Gastroesophageal sphincter (tissue), 4 donors: ENCODE measurements around the gene CTIF. TPM values are rescaled to one million over a fixed set of nuclear protein-coding genes. Genes with fewer than 3 reads are reported as not detected.

Source experiments
- ATAC-seq: fragments of 150-250 bp; one replicate; pipeline ENCODE4 v1.9.1; 2016; ENCODE audit warnings: mild to moderate bottlenecking, moderate library complexity
- H3K27ac ChIP-seq, 4 donors: fragments of 200-600 bp; sonication (generic) in 3 of 4; 1 replicate in 3 of 4; 2 replicates in 1 of 4; pipeline ENCODE4 v1.5.1; 2016 to 2019
- H3K27me3 ChIP-seq: fragments of 200-600 bp; sonication (generic); one replicate; pipeline ENCODE4 v1.5.1; 2019
- H3K36me3 ChIP-seq, 2 donors: fragments of 200-600 bp; sonication (generic); one replicate each; pipeline ENCODE4 v1.5.1; 2019; ENCODE audit warnings: control low read depth in 1 of 2
- H3K4me1 ChIP-seq, 3 donors: fragments of 200-600 bp; sonication (generic); 1 replicate in 2 of 3; 2 replicates in 1 of 3; pipeline ENCODE4 v1.5.1; 2016 to 2019; ENCODE audit warnings: control low read depth in 2 of 3
- H3K4me3 ChIP-seq, 2 donors: fragments of 200-600 bp; sonication (generic); one replicate each; pipeline ENCODE4 v1.5.1; 2019; ENCODE audit warnings: mild to moderate bottlenecking in 1 of 2, moderate library complexity in 1 of 2
- H3K9me3 ChIP-seq, 3 donors: fragments of 200-600 bp; sonication (generic); one replicate each; pipeline ENCODE4 v1.5.1; 2017 to 2019; ENCODE audit warnings: control low read depth in 2 of 3
- EP300 ChIP-seq: sonication (generic); formaldehyde crosslinking; IDR thresholded peaks from one replicate; pipeline ENCODE4 v1.6.1; 2017; ENCODE audit warnings: antibody characterized with exemption, mild to moderate bottlenecking
- POLR2A ChIP-seq, 2 donors: fragments of 450-650 bp; IDR thresholded peaks; one replicate each; pipeline ENCODE4 v1.6.1; 2017; ENCODE audit warnings: antibody characterized with exemption in 2 of 2, mild to moderate bottlenecking in 2 of 2, moderate library complexity in 1 of 2
- POLR2AphosphoS5 ChIP-seq: sonication (generic); formaldehyde crosslinking; IDR thresholded peaks from one replicate; pipeline ENCODE4 v1.6.1; 2017; ENCODE audit warnings: antibody characterized with exemption
- WGBS, 2 donors: methylation state at CpG; one replicate each; pipeline ENCODE4 v1.1.5; 2018; ENCODE audit warnings: low coverage in 1 of 2; 5-methylcytosine and 5-hydroxymethylcytosine counted together
- total RNA-seq, 4 donors: library from RNA; depleted of rRNA; stranded (reverse); fragments of >200 nt; gene quantifications; one replicate each; pipeline ENCODE4 v1.1.0, GENCODE V29; 2016
- TF ChIP-seq, protein P1 (sequence below), 4 experiments: fragments of 200-600 bp in 2 of 4; fragments of 450-650 bp in 2 of 4; sonication (generic) in 1 of 4; IDR thresholded peaks; one replicate each; pipeline ENCODE4 v1.5.1; 2017 to 2019; ENCODE audit warnings: antibody characterized with exemption in 4 of 4, mild to moderate bottlenecking in 2 of 4, moderate library complexity in 2 of 4

Gene CTIF
- total RNA-seq, 4 donors from 2014 or later: 31.4 to 124 (median 78.1) TPM

GRCh38 chr18:48754559-48754958 is 215.7 kb downstream of the CTIF start:
- Histone ChIP-seq H3K4me3 (no peak overlapping the region), H3K27me3 (no peaks in the 10 kb centered on the region), H3K27ac (peak overlapping the region in 1 of 4 donors; percentile 20), H3K9me3 (no peaks in the 10 kb centered on the region), H3K36me3 (peaks cover 0 to 26% of the 10 kb centered on the region in 2 donors), H3K4me1 (peaks cover 0 to 50% (median 11%) of the 10 kb centered on the region in 3 donors)
- WGBS, 2 donors: 80% methylated on average over 2 of the region's 5 CpGs; no CpG with 5 or more reads in 1 of the 2 donors
- TF ChIP-seq EP300: no peak
- TF ChIP-seq POLR2A (IDR thresholded peaks at IDR 0.05): no peak
- no peak for TF ChIP-seq POLR2AphosphoS5
- TF ChIP-seq, protein P1, sequence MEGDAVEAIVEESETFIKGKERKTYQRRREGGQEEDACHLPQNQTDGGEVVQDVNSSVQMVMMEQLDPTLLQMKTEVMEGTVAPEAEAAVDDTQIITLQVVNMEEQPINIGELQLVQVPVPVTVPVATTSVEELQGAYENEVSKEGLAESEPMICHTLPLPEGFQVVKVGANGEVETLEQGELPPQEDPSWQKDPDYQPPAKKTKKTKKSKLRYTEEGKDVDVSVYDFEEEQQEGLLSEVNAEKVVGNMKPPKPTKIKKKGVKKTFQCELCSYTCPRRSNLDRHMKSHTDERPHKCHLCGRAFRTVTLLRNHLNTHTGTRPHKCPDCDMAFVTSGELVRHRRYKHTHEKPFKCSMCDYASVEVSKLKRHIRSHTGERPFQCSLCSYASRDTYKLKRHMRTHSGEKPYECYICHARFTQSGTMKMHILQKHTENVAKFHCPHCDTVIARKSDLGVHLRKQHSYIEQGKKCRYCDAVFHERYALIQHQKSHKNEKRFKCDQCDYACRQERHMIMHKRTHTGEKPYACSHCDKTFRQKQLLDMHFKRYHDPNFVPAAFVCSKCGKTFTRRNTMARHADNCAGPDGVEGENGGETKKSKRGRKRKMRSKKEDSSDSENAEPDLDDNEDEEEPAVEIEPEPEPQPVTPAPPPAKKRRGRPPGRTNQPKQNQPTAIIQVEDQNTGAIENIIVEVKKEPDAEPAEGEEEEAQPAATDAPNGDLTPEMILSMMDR (IDR thresholded peaks at IDR 0.05): no peak
- no peak for ATAC-seq

- Histone ChIP-seq H3K4me1 (peaks cover 0 to 46% (median 7%) of the 10 kb centered on the region in 3 donors), H3K27me3 (no peaks in the 10 kb centered on the region), H3K27ac (peak overlapping the region in 1 of 4 donors; percentile 20), H3K36me3 (peaks cover 0 to 31% of the 10 kb centered on the region in 2 donors), H3K4me3 (no peak overlapping the region), H3K9me3 (no peaks in the 10 kb centered on the region)
- TF ChIP-seq POLR2AphosphoS5 (no peak), EP300 (no peak), POLR2A (IDR thresholded peaks at IDR 0.05) (no peak)
- TF ChIP-seq, protein P1 (IDR thresholded peaks at IDR 0.05): no peak
- 38 to 54% methylated on average over 4 to 5 of the region's 6 CpGs for WGBS, 2 donors
- ATAC-seq: no peak
Measured at GRCh38 chr18:48754993-48755473, 216.2 kb downstream of the CTIF start.

DNA sequence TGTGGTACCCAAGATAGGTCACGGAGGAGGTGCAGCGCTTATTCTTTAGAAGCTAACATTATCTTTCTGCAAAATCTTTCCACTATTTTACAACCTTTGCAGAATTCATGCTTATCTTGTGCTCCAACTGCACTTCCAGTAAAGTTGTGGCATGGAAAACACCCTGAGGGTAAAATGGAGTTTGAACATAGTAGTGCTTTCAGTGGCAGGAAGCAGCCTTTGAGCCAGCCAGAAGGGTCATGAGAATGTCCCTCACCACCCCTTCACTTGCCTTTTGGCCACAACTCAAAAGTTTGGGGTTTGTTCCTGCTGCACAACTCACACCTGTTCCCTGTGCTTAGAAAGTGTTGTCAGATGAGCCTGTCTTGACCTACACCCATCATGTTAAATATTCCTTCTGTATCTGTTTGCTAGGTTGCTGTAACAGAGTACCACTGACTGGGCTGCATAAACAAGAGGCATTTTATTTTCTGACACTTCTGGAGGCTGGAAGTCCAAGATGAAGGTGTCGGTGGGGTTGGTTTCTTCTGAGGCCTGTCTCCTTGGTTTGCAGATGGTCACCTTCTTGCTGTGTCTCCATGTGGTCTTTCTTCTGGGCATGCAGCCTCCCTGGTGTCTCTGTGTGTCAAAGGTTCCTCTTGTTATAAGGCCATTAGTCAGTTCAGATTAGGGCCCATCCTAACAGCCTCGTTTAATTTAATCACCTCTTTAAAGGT is 217.8 kb downstream of the CTIF start:
- peaks cover 0 to 39% of the 10 kb centered on the region in 2 donors for H3K36me3 ChIP-seq
- H3K27ac ChIP-seq: no peak overlapping the region
- no peak for ATAC-seq
- 90 to 91% methylated on average over 2 to 4 of the region's 4 CpGs for WGBS, 2 donors
- TF ChIP-seq EP300: no peak
- no peak for TF ChIP-seq POLR2AphosphoS5
- TF ChIP-seq, protein P1 (IDR thresholded peaks at IDR 0.05): no peak
- no peak for TF ChIP-seq POLR2A (IDR thresholded peaks at IDR 0.05)
- no peaks in the 10 kb centered on the region for H3K27me3 ChIP-seq
- H3K4me3 ChIP-seq: no peak overlapping the region
- no peaks in the 10 kb centered on the region for H3K9me3 ChIP-seq
- H3K4me1 ChIP-seq: peaks cover 0 to 36% (median 0%) of the 10 kb centered on the region in 3 donors

DNA sequence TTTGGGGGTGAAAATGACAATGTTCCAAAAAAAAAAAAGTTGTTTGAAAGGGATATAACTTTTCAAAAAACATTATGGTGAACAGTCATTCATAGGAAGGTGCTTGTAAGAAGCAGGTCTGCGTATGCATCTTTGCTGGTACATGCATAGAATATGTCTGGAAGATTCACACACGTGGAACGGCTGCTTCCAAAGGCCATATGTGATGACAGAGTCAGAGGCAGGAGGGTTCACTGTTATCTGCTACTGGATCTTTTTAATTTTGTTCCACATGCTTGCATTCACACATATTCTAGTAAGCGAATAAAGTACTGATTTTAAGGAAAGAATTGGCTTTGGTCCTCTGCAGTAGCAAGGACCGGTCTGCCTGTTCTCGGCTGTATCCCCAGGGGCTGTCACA is 218.5 kb downstream of the CTIF start:
- TF ChIP-seq EP300: no peak
- TF ChIP-seq POLR2A (IDR thresholded peaks at IDR 0.05): no peak
- no peak for TF ChIP-seq POLR2AphosphoS5
- TF ChIP-seq, protein P1 (IDR thresholded peaks at IDR 0.05): no peak
- H3K36me3 ChIP-seq: peaks cover 0 to 46% of the 10 kb centered on the region in 2 donors
- no peak overlapping the region for H3K27ac ChIP-seq
- H3K27me3 ChIP-seq: no peaks in the 10 kb centered on the region
- 90 to 93% methylated on average over 6 of the region's 6 CpGs for WGBS, 2 donors
- H3K4me3 ChIP-seq: no peak overlapping the region
- no peaks in the 10 kb centered on the region for H3K9me3 ChIP-seq
- H3K4me1 ChIP-seq: peaks cover 0 to 36% (median 0%) of the 10 kb centered on the region in 3 donors
- ATAC-seq: no peak

DNA sequence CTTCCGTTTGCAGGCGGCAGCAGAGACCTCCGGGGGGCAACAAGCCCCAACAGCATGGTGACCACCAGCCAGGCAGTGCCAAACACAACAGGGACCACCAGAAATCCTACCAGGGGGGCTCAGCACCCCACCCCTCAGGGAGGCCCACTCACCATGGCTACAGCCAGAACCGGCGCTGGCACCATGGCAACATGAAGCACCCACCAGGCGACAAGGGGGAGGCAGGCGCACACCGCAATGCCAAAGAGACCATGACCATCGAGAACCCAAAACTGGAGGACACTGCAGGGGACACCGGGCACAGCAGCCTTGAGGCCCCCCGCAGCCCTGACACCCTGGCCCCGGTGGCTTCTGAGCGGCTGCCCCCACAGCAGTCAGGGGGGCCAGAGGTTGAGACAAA is 219.1 kb downstream of the CTIF start:
- Histone ChIP-seq H3K36me3 (peaks cover 0 to 51% of the 10 kb centered on the region in 2 donors), H3K9me3 (no peaks in the 10 kb centered on the region), H3K4me3 (no peak overlapping the region), H3K27me3 (no peaks in the 10 kb centered on the region), H3K4me1 (peaks cover 0 to 36% (median 3%) of the 10 kb centered on the region in 3 donors), H3K27ac (no peak overlapping the region)
- no peak for ATAC-seq
- TF ChIP-seq, protein P1 (IDR thresholded peaks at IDR 0.05): no peak
- TF ChIP-seq POLR2A (IDR thresholded peaks at IDR 0.05) (no peak), EP300 (no peak), POLR2AphosphoS5 (no peak)
- 93% methylated on average over 3 of the region's 13 CpGs; no CpG with 5 or more reads in 1 of the 2 donors for WGBS, 2 donors
